HG03064 (cell line): ENCODE results near the gene NPAS1.

ENCODE experiments used
- ATAC-seq: cut with Tn5 transposase; IDR thresholded peaks from one replicate; pipeline ENCODE4 v1.9.1; 2021; ENCODE audit warnings: low read depth; ENCODE audit not compliant: unreplicated experiment

NPAS1 gene

GRCh38 chr19:47013041-47013517 is 6.6 kb upstream of the NPAS1 start:
- no peak for ATAC-seq

- no peak for ATAC-seq
Measured at GRCh38 chr19:47018923-47019322, 714 bp upstream of the NPAS1 start.

GRCh38 chr19:47020132-47020805 is 632 bp downstream of the NPAS1 start:
- no peak for ATAC-seq

- no peak for ATAC-seq
Measured at GRCh38 chr19:47020992-47021496, 1.4 kb downstream of the NPAS1 start.

- ATAC-seq = no peak
Measured at GRCh38 chr19:47021536-47022139, 2.0 kb downstream of the NPAS1 start.

- no peak for ATAC-seq
Measured at GRCh38 chr19:47022140-47022536, 2.5 kb downstream of the NPAS1 start.

GRCh38 chr19:47022541-47023447 is 3.2 kb downstream of the NPAS1 start:
- ATAC-seq = no peak

- no peak for ATAC-seq
Measured at GRCh38 chr19:47023448-47023794, 3.8 kb downstream of the NPAS1 start.

GRCh38 chr19:47024502-47024901 is 4.9 kb downstream of the NPAS1 start:
- no peak for ATAC-seq

GRCh38 chr19:47026156-47026555 is 6.5 kb downstream of the NPAS1 start:
- no peak for ATAC-seq

GRCh38 chr19:47026889-47027288 is 7.3 kb downstream of the NPAS1 start:
- ATAC-seq = no peak

GRCh38 chr19:47027586-47028088 is 8.0 kb downstream of the NPAS1 start:
- ATAC-seq = no peak

GRCh38 chr19:47028195-47028601 is 8.6 kb downstream of the NPAS1 start:
- ATAC-seq = no peak

GRCh38 chr19:47032171-47032811 is 12.7 kb downstream of the NPAS1 start:
- no peak for ATAC-seq

- peak; percentile 73 for ATAC-seq
Measured at GRCh38 chr19:47035127-47036096, 15.8 kb downstream of the NPAS1 start.

- ATAC-seq = peak; percentile 15
Measured at GRCh38 chr19:47036097-47036651, 16.5 kb downstream of the NPAS1 start.

GRCh38 chr19:47037766-47038165 is 18.1 kb downstream of the NPAS1 start:
- no peak for ATAC-seq

- ATAC-seq = no peak
Measured at GRCh38 chr19:47039239-47039874, 19.7 kb downstream of the NPAS1 start.

GRCh38 chr19:47040869-47041268 is 21.2 kb downstream of the NPAS1 start:
- no peak for ATAC-seq
